Stimulated activated CD8-positive, alpha-beta memory T cell treated with anti-CD3 and anti-CD28 coated beads, Interleukin-4, amount 100 ng/mL, for 48 hours (primary cell): Measurements from ENCODE around the gene FBXW11.
"Not testable (repeated sequence)": the region's sequence is repeated elsewhere in the genome, so short reads cannot be mapped to it uniquely, and the experiment has no call there.

Experiments used
- DNase-seq: peaks from one replicate; pipeline ENCODE4 v3.0.0-alpha.2; 2020

FBXW11 gene

GRCh38 chr5:171980792-171981191, 25.6 kb downstream of the FBXW11 start:
- DNase-seq: no peak

GRCh38 chr5:171979606-171980005, 26.8 kb downstream of the FBXW11 start:
- no peak for DNase-seq

GRCh38 chr5:171978519-171978918, 27.9 kb downstream of the FBXW11 start:
- DNase-seq: no peak

DNA sequence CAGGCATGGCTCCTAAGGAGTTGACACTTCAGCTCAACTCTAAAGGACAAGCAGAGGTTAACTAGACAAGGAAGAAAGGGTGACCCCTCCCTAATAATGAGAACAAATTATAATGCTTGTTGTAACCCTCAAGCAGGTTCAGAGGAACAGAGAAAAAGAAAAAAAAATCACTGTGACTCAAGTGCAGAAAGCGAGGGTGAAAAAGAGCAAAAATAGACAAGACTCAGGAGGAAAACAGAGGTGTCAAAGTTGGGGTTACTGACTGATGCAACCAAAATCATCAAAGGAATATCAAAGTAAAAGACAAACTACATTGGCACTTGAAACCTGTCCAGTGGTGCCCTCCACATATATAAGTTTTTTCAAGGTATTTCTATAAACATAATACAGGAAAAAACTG, 28.4 kb downstream of the FBXW11 start:
- DNase-seq: no peak

DNA sequence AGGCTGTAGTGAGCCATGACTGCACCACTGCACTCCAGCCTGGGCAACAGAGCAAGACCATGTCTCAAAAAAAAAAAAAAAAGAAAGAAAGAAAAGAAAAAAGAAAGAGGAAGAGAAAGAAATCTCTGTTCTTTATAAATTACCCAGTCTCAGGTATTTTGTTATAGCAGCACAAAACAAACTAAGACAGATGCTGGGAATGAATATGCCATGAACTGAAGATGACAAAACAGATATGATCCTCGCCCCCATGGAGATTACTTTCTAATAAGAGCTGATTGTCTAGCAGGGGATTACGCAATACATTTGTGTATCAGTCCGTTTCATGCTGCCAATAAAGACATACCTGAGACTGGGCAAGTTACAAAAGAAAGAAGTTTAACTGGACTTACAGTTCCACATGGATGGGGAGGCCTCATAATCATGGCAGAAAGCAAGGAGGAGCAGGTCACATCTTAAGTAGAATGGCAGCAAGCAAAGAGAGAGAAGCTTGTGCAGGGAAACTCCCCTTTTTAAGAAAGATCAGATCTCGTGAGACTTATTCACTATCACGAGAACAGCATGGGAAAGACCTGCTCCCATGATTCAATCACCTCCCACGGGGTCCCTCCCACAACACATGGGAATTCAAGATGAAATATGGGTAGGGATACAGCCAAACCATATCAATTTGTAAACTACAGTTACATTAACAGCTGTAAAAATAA, 29.0 kb downstream of the FBXW11 start:
- DNase-seq: not testable (repeated sequence)

DNA sequence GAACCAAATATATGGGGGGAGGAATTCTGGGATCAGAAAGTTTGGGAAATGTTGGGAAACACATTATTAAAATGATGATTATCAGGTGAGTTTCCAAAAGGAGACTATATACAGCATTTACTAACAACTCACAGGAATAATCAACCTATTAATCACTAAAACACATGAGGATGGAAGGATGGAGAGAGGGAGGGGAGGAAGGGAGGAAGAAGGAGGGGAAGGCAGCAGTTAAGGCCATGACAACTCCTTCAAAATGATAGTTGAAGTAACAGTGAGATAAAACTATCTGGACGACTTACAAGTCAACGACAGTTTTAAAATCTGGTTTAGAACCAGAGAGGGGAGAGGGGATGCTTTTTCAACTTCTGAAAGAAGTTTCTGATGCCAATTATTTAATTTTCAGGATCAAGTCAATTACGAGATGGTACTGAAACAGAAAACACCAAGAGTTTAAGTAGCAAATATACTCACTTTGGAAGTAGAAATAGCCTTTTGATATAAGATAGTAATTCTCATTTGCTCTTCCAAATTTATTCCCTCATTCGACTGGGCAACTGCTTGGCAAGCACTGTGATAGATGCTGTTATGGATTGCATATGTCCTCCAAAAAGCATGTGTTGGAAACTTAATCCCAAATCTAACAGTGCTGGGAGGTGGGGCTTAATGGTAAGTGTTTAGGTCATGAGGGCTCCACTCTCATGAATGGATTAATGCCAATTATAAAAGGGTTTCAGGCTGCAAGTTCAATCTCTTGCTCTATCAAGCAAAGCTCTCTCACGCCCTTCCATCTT, 30.4 kb downstream of the FBXW11 start:
- DNase-seq: no peak

DNA sequence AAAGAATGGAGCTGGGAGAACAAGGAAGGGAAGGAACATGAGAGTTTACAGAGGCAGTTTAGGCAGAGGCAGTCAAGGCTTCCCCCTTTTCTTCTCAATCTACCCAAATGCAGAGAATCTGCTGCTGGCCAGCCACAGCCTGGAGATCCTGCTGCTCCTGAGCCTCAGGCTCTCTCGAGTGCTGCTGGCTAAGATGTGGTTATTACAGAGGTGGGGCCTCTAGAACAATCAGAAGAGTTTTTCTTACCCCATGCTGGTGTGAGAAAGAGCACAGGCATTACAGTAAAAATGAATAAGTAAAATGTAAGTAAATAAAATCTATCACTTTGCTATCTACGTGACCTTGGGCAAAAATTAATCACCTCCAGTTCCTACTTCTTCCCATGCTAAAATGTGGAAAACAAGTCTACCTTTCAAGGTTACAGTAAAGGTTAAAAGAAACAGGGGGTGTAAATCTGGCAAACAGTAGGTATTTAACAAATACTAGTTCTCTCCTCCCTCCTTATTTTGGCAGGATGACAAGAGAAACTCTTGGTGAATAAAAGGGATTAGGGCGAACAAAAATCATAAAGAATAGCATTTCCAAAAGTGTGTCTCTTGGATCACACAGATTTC, 31.1 kb downstream of the FBXW11 start:
- DNase-seq: no peak

DNA sequence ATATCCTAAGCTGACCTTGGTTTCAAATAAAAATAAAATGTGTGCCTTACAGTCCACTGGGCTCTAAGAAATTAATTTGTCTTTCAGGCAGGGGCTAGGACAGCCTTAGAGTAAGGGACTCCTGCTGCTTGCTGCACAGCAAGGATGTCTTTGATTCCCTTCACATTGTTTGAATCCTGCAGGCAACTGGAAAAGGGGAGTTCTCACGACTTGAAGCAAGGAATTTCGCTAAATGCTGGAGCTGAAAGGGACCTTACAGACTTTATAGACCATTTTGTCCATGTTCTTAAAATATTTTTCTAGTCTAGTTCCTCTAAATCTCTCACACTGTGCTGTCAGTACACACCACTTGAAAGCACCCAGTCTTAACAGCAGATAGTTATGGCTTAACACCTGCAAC, 35.6 kb downstream of the FBXW11 start:
- DNase-seq: no peak

GRCh38 chr5:171969288-171969880, 37.1 kb downstream of the FBXW11 start:
- DNase-seq: no peak

GRCh38 chr5:171968531-171968930, 37.9 kb downstream of the FBXW11 start:
- DNase-seq: no peak

GRCh38 chr5:171966964-171967363, 39.5 kb downstream of the FBXW11 start:
- no peak for DNase-seq

DNA sequence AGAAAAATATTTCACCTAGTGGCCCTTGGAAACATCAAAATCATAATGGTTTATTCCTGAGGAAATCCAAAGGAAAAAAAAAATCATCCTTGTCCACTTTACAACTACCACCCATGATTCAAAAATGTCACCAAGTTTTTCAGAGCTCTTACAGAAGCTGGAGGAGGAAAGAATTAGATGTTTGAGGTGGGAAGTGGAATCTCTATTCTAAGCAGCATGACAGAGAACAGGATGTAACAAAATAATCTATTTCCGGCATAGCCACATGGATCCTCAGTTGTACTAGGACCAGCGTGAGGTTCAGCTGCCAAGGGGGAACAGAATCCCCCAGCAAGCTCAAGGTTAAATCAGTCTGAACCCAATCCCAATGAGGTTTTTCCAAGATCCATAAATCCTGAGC, 40.2 kb downstream of the FBXW11 start:
- no peak for DNase-seq

GRCh38 chr5:171965745-171966144, 40.7 kb downstream of the FBXW11 start:
- DNase-seq: peak; percentile 41

- no peak for DNase-seq
These were observed 43.0 kb downstream of the FBXW11 start for GRCh38 chr5:171963416-171963815.

- peak; percentile 51 for DNase-seq
These were observed 45.3 kb downstream of the FBXW11 start for GRCh38 chr5:171961117-171961516.

DNA sequence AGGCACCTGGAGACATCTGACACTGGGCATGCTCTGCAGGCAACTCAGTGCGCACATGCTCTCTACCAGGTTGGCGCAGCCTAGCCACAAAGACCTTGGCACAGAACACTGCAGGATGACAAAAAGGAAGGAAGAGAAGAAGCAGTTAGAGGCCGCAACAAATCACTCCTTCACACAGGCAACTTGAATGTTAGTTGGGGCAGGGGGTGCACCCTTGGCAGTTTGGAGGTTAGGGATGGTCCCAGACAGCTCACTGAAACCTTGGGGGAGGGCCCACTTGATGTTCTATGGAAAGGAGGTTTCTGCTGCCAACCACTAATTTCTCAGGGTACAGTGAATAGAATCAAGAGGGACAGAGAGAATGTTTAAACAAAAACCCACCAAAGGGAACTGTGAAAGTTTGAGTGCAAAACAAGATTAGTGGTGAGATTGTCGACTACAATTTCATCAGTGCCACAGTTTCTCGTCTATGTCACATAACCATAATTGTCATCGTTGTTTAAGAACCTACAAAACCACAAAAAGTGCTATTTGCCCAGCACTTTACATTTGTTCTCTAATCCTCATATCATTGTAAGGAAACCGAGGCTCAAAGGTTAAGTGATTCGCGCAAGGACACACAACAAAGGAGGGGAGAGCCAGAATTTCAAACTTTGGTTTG, 48.7 kb downstream of the FBXW11 start:
- DNase-seq: peak; percentile 74

DNA sequence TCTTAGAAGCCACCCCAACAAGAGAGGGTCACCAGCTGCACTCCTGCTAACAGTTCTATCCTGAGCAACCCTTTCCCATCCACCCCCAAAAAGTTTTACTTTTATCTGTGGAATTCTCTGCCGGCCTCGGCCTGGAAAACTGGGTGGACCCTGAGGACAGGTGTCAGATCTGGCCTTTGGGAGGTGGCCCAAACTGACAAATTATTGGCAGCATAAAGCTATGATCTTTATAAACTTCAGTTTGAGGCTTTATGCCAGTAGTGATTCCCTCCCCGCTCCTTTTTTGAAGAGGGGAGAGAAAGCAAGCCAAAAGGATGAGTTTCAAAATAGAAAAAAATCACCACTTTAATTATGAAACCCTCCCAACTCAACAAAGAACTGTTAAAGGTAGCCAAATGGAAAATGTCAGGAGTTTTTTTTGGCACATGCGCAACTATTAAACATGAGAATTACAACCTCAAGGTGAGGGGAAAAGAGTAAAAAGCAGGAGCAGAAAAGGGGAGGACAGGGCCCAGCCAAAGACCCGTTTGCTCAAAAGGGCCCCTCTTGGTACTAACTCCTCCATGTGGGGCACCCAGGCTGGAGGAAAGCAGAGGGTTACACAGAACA, 49.4 kb downstream of the FBXW11 start:
- no peak for DNase-seq

DNA sequence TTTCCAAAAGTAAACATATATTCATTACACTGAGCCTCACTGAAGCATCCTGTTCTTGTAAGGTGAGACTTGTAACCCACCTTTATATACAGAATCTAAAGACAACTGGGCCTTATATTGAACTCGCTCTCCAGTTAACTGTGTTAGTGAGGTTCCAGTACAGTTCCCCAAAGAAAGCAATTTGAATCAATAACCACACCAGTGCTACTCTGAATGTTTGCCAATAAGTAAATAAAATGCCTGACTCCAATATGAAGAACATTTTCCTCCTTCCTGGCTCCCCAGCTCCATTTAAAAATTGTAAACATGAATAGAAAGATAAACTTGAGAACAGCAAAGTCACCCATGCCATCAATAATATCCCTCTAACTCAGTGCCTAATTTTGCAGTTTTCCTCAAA, 50.1 kb downstream of the FBXW11 start:
- no peak for DNase-seq

DNA sequence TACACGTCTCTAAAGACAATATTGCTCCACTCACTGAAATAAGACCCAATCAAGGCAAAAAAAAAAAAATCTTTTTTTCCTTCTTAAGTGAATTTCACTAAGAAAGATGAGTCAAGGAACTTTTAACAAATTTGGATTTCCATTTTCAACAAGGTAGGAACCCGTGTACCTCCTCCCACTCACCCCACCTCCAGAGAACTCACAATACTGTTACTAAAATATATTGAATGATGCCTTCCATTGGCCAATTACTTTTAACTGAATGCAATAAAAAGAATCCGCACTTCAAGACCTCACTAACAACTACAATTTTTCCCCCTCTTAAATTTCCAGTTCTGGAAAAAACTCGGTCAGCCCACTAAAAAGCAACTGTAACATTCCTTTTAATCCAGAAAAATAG, 50.7 kb downstream of the FBXW11 start:
- no peak for DNase-seq

DNA sequence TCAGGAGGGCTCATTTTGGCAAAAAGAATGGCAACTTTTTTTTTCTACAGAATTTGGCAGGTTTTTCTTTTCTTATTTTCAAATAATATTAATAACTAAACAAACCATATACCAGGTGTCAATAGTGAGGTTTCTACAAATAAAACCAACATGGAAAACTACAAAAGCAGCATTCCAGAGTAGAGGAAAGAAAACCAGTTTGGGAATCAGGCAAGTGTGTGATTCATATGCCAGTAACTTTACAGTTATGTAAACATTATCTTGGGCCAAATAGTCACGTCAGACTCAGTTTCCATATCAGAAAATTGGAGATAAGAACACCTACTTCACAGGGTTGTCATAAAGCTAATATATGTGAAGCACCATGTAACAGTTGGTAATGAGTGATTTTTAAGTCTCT, 51.7 kb downstream of the FBXW11 start:
- DNase-seq: no peak

GRCh38 chr5:171953860-171954701, 52.4 kb downstream of the FBXW11 start:
- no peak for DNase-seq

DNA sequence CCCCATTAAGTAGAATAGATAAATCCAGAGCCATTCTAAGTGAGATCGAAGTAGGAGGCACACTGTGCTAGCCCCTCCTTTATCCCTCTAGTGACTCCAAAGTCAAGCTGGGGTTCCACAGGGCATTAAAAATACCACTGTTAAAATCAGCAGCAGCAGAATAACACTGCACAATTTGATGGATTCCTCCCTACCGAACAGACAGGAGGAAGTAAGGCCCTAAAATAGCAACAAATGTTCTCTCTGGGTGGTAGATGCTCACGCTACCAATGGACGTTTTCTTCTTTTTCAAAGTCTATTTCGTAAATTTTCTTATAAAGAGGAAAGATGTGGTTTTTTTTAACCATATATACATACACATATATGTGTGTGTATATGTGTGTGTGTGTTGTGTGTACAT, 54.4 kb downstream of the FBXW11 start:
- no peak for DNase-seq
